ENCODE data around the gene PSMB7.
"Not testable (repeated sequence)": the region's sequence is repeated elsewhere in the genome, so short reads cannot be mapped to it uniquely, and the experiment has no call there.

Gene PSMB7

GRCh38 chr9:124443625-124444024, 28.4 kb upstream of the PSMB7 start:
- no peak for DNase-seq (ENCODE audit: low read depth)

GRCh38 chr9:124442826-124443225, 27.6 kb upstream of the PSMB7 start:
- no peak for DNase-seq (ENCODE audit: low read depth)

- DNase-seq (ENCODE audit: low read depth): no peak
These were observed 27.1 kb upstream of the PSMB7 start for GRCh38 chr9:124442379-124442778.

- DNase-seq (ENCODE audit: low read depth): no peak
These were observed 26.0 kb upstream of the PSMB7 start for GRCh38 chr9:124441291-124441690.

- DNase-seq (ENCODE audit: low read depth): no peak
These were observed 25.5 kb upstream of the PSMB7 start for GRCh38 chr9:124440786-124441185.

- DNase-seq (ENCODE audit: low read depth): no peak
These were observed 24.5 kb upstream of the PSMB7 start for GRCh38 chr9:124439686-124440243.

GRCh38 chr9:124439086-124439485, 23.8 kb upstream of the PSMB7 start:
- no peak for DNase-seq (ENCODE audit: low read depth)

- no peak for DNase-seq (ENCODE audit: low read depth)
These were observed 22.8 kb upstream of the PSMB7 start for GRCh38 chr9:124438091-124438490.

- DNase-seq (ENCODE audit: low read depth): no peak
These were observed 21.8 kb upstream of the PSMB7 start for GRCh38 chr9:124437086-124437485.

GRCh38 chr9:124436320-124436719, 21.1 kb upstream of the PSMB7 start:
- no peak for DNase-seq (ENCODE audit: low read depth)

- no peak for DNase-seq (ENCODE audit: low read depth)
These were observed 14.3 kb upstream of the PSMB7 start for GRCh38 chr9:124429530-124429867.

- DNase-seq (ENCODE audit: low read depth): no peak
These were observed 13.7 kb upstream of the PSMB7 start for GRCh38 chr9:124428751-124429529.

- DNase-seq (ENCODE audit: low read depth): no peak
These were observed 12.0 kb upstream of the PSMB7 start for GRCh38 chr9:124427281-124427680.

GRCh38 chr9:124426361-124426760, 11.1 kb upstream of the PSMB7 start:
- no peak for DNase-seq (ENCODE audit: low read depth)

- not testable (repeated sequence) for DNase-seq (ENCODE audit: low read depth)
These were observed 10.5 kb upstream of the PSMB7 start for GRCh38 chr9:124425733-124426132.

GRCh38 chr9:124423591-124423990, 8.3 kb upstream of the PSMB7 start:
- no peak for DNase-seq (ENCODE audit: low read depth)

GRCh38 chr9:124423155-124423554, 7.9 kb upstream of the PSMB7 start:
- no peak for DNase-seq (ENCODE audit: low read depth)

- no peak for DNase-seq (ENCODE audit: low read depth)
These were observed 5.8 kb upstream of the PSMB7 start for GRCh38 chr9:124420991-124421543.

GRCh38 chr9:124419832-124420489, 4.7 kb upstream of the PSMB7 start:
- no peak for DNase-seq (ENCODE audit: low read depth)

- no peak for DNase-seq (ENCODE audit: low read depth)
These were observed 726 bp upstream of the PSMB7 start for GRCh38 chr9:124415852-124416484.

- DNase-seq (ENCODE audit: low read depth): no peak
These were observed 630 bp downstream of the PSMB7 start for GRCh38 chr9:124414612-124415011.

- no peak for DNase-seq (ENCODE audit: low read depth)
These were observed 3.0 kb downstream of the PSMB7 start for GRCh38 chr9:124412228-124412575.

All from T-helper 22 cell (primary cell).